NB4 (cell line): Measurements from ENCODE around the gene GDF10.
A peak's percentile ranks its signal among the peaks of the same experiment; 100 is the strongest.

Experiments
- DNase-seq: peaks from one replicate; pipeline ENCODE4 v3.0.0; 2010; ENCODE audit warnings: low read depth
- H3K4me3 ChIP-seq: one replicate; pipeline ENCODE4 v1.5.1; 2011; ENCODE audit warnings: mild to moderate bottlenecking, low read depth, low read length, moderate library complexity
- MYC ChIP-seq: IDR thresholded peaks from 2 replicates; pipeline ENCODE4 v1.6.1; 2011; ENCODE audit warnings: low read depth, low read length
- POLR2A ChIP-seq: IDR thresholded peaks from 2 replicates; pipeline ENCODE4 v1.6.1; 2011; ENCODE audit warnings: mild to moderate bottlenecking; ENCODE audit not compliant: insufficient read length; ENCODE audit errors: extremely low read depth
- TF ChIP-seq, protein P1 (sequence below): IDR thresholded peaks from one replicate; pipeline ENCODE4 v1.5.1; 2012; ENCODE audit warnings: low read depth, low read length
- TF ChIP-seq, protein P2 (sequence below): IDR thresholded peaks from 2 replicates; pipeline ENCODE4 v1.6.1; 2011; ENCODE audit warnings: low read depth, low read length

Gene GDF10

DNA sequence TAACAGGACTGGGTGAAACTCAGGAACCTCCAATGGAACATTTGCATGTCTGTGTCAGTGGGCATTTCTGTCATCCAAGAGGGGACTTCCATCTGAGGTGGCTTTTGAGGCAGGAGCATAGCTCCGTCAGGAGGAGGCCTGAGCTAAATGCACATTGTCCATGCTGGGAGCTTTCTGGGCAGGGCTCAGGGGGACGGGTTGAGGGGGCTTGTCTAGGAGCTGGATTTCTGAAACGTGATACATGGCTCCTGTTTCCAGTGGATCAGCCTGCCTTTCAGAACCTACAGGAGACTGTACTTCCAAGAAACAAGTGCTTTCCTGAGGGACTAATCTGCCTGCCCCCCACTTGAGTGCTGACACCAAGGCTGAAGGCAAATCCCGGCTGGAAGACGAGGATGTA lies 40.5 kb upstream of the GDF10 start:
- no peak overlapping the region for H3K4me3 ChIP-seq
- no peak for DNase-seq
- TF ChIP-seq MYC (no peak), POLR2A (no peak)
- TF ChIP-seq, protein P1, sequence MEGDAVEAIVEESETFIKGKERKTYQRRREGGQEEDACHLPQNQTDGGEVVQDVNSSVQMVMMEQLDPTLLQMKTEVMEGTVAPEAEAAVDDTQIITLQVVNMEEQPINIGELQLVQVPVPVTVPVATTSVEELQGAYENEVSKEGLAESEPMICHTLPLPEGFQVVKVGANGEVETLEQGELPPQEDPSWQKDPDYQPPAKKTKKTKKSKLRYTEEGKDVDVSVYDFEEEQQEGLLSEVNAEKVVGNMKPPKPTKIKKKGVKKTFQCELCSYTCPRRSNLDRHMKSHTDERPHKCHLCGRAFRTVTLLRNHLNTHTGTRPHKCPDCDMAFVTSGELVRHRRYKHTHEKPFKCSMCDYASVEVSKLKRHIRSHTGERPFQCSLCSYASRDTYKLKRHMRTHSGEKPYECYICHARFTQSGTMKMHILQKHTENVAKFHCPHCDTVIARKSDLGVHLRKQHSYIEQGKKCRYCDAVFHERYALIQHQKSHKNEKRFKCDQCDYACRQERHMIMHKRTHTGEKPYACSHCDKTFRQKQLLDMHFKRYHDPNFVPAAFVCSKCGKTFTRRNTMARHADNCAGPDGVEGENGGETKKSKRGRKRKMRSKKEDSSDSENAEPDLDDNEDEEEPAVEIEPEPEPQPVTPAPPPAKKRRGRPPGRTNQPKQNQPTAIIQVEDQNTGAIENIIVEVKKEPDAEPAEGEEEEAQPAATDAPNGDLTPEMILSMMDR = no peak
- TF ChIP-seq, protein P2, sequence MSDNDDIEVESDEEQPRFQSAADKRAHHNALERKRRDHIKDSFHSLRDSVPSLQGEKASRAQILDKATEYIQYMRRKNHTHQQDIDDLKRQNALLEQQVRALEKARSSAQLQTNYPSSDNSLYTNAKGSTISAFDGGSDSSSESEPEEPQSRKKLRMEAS = no peak

DNA sequence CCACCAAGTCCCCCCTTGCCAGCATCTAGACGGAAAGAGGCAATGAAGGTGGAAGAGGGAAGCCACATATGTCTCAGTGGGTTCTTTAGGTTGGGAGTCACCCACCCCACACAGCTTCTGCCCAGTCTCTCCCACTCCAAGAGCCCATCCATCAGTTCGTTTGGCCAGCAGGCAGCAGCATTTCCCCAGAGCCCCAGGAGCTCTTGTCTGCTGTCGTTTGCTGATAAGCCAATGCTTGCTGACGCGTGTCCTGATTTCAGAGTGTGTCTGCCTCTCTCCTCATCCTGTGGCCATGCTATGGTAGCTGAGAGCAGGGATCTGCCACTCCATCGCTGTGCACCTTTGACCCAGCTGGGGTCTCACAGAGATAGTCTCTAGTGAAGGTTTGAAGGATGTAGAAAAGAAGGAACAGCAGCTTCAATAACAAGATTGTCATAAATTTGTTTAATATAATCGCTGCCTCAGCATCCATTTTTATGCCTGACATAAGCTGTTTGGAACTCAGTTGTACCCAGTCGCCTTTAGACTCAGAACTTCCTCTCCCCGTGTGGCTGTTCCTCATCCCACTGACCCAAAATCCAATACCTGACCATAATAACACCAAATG lies 39.4 kb upstream of the GDF10 start:
- no peak overlapping the region for H3K4me3 ChIP-seq
- TF ChIP-seq, protein P2 = no peak
- TF ChIP-seq POLR2A = no peak
- TF ChIP-seq MYC = no peak
- TF ChIP-seq, protein P1 = no peak
- DNase-seq = peak; percentile 47

DNA sequence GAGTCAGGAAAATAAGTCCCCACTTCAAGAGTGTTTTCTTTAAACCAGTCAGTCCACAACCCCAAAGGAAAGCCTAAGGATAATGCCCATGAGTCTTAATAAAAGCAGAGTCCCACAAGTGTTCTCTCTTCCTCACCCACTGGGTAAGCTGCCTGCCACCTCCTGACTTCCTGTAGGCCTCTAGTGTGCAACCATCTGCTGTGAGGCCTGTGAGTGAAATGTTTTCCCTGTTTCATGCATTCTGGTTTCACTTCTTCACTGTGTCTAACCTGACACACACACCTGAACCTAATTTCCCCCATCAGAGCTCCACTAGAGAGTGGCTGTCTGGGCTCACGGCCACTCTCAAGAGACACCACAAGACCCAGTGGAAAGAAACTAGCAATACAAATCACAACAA lies 38.9 kb upstream of the GDF10 start:
- TF ChIP-seq MYC (peak; percentile 49), POLR2A (no peak)
- TF ChIP-seq, protein P1 = no peak
- TF ChIP-seq, protein P2 = peak; percentile 56

DNA sequence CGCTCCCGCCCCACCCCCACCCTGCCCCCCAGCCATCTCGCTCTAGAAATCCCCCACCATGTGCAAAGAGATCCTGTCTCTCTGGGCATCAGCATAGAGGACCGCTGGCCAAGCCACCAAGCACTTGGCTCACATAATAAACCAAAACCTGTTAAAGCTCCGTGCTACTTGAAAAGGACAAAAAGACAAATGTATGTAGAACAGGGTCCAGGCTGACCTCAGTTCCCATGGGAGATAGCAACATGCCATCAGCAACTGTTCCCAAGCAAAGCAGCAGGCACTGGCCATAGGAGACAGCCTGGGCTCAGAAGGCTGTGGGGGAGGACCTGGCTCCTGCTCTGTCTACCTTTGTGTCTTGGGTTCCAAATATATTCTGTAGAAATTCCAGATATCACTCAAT lies 38.4 kb upstream of the GDF10 start:
- DNase-seq = no peak
- H3K4me3 ChIP-seq = no peak overlapping the region
- TF ChIP-seq, protein P1 = no peak
- TF ChIP-seq POLR2A (no peak), MYC (no peak)

More for the DNA sequence above, 38.9 kb upstream of the GDF10 start:
- H3K4me3 ChIP-seq = no peak overlapping the region
- peak; percentile 68 for DNase-seq

DNA sequence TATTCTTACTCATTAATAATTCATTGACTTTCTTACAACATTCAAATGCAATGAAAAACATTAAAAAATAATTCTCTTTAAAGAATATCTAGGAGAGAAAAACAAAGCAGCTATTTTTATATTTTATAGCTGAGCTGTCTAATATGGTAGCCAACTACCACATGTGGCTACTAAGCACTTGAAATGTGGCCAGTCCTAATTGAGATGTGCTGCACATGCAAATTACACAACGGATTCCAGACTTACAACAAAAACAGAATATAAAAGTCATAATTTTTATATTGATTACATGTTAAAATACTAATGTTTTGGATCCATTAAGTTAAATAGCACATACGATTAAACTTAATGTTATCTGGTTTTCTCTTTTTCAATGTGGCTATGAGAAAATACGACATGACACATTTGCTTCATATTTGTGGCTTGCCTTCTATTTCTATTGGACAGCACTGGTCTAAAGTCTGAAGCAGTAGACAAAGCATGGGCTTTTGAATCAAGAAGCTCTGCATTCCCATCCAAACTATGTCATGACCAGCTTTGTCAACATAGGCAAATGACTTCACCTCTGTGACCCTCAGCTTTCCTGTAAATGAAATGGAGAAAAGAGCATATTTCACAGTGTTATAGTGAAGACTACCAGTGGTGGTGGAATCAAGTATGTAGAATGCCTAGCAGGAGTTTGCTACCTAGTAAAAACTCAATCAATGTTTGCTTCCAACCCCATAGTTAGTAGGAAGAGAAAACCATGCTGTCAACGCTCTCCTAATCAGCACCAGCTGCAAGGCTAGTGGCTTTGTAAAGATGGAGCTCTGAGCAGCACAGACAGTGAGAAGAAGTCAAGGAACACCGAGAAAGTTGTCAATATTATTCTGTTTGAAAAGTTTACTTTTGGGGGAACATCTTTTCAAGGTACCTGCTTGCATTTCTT lies 37.1 kb upstream of the GDF10 start:
- no peak for DNase-seq
- TF ChIP-seq, protein P1 = no peak
- no peak for TF ChIP-seq MYC
- TF ChIP-seq POLR2A = no peak
- TF ChIP-seq, protein P2 = no peak; the same call in 1 of the 2 replicates
- H3K4me3 ChIP-seq = no peak overlapping the region
